Peyer's patch (tissue), 4 donors: Measurements from ENCODE around the gene TNRC6B. TPM values are rescaled to one million over a fixed set of nuclear protein-coding genes. Genes with fewer than 3 reads are reported as not detected.

Source experiments
- DNase-seq, 3 donors: peaks; one replicate each; pipeline ENCODE4 v3.0.0-alpha.2; 2017 to 2019
- H3K27ac ChIP-seq, 4 donors: fragments of 200-600 bp; sonication (generic); one replicate each; pipeline ENCODE4 v1.5.1; 2016 to 2019
- H3K27me3 ChIP-seq, 2 donors: fragments of 200-600 bp; sonication (generic); one replicate each; pipeline ENCODE4 v1.5.1; 2019
- H3K36me3 ChIP-seq, 3 donors: fragments of 200-600 bp; sonication (generic); one replicate each; pipeline ENCODE4 v1.5.1; 2016 to 2019
- H3K4me1 ChIP-seq, 4 donors: fragments of 200-600 bp; sonication (generic); one replicate each; pipeline ENCODE4 v1.5.1; 2016 to 2019
- H3K4me3 ChIP-seq, 4 donors: fragments of 200-600 bp; sonication (generic); 1 replicate in 3 of 4; 2 replicates in 1 of 4; pipeline ENCODE4 v1.5.1; 2016 to 2019; ENCODE audit warnings: mild to moderate bottlenecking in 1 of 4
- H3K9me3 ChIP-seq, 4 donors: fragments of 200-600 bp; sonication (generic); one replicate each; pipeline ENCODE4 v1.5.1; 2016 to 2019; ENCODE audit warnings: mild to moderate bottlenecking in 1 of 4
- POLR2A ChIP-seq, 2 donors: fragments of 450-650 bp; IDR thresholded peaks; one replicate each; pipeline ENCODE4 v1.5.1; 2017; ENCODE audit warnings: antibody characterized with exemption in 2 of 2, mild to moderate bottlenecking in 2 of 2, moderate library complexity in 2 of 2
- total RNA-seq, 4 donors: library from RNA; depleted of rRNA; stranded (reverse); fragments of >200 nt; gene quantifications; one replicate each; pipeline ENCODE4 v1.1.0, GENCODE V29; 2016
- TF ChIP-seq, protein P1 (sequence below), 6 experiments: fragments of 450-650 bp in 4 of 6; fragments of 200-600 bp in 2 of 6; sonication (generic) in 1 of 6; IDR thresholded peaks; one replicate each; pipeline ENCODE4 v1.5.1; 2017 to 2019; ENCODE audit warnings: antibody characterized with exemption in 6 of 6, mild to moderate bottlenecking in 3 of 6, moderate library complexity in 1 of 6

The TNRC6B gene
- total RNA-seq, 4 donors from 2014 or later, result 43.6 to 169 (median 54.0) TPM

DNA sequence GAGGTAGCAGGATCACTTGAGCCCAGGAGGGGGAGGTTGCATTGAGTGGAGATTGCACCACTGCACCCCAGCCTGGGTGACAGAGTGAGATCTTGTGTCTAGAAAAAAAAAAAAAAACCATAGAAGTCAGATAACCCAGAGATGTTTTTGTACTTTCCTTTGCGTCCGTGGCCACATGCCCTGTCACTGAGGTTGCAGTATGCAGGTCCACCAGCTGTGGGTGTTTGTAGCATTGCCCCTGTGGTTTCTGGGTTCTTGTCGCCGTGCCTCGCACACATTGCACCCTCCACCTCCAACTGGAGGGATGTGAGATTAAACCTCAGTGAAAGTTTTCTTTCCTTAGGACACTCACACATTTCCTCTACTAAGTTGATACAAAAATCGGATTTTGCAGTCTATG is 70.3 kb downstream of the TNRC6B start:
- Histone ChIP-seq H3K4me1 (peaks cover 0 to 6% (median 0%) of the 10 kb centered on the region in 4 donors), H3K9me3 (no peaks in the 10 kb centered on the region), H3K4me3 (no peak overlapping the region), H3K36me3 (peaks cover 0 to 21% (median 0%) of the 10 kb centered on the region in 3 donors), H3K27ac (no peak overlapping the region), H3K27me3 (no peaks in the 10 kb centered on the region)
- TF ChIP-seq, protein P1, sequence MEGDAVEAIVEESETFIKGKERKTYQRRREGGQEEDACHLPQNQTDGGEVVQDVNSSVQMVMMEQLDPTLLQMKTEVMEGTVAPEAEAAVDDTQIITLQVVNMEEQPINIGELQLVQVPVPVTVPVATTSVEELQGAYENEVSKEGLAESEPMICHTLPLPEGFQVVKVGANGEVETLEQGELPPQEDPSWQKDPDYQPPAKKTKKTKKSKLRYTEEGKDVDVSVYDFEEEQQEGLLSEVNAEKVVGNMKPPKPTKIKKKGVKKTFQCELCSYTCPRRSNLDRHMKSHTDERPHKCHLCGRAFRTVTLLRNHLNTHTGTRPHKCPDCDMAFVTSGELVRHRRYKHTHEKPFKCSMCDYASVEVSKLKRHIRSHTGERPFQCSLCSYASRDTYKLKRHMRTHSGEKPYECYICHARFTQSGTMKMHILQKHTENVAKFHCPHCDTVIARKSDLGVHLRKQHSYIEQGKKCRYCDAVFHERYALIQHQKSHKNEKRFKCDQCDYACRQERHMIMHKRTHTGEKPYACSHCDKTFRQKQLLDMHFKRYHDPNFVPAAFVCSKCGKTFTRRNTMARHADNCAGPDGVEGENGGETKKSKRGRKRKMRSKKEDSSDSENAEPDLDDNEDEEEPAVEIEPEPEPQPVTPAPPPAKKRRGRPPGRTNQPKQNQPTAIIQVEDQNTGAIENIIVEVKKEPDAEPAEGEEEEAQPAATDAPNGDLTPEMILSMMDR (IDR thresholded peaks at IDR 0.05), result no peak
- no peak for TF ChIP-seq POLR2A (IDR thresholded peaks at IDR 0.05)
- DNase-seq, result peak in 2 of 3 donors; percentile 50 to 81

DNA sequence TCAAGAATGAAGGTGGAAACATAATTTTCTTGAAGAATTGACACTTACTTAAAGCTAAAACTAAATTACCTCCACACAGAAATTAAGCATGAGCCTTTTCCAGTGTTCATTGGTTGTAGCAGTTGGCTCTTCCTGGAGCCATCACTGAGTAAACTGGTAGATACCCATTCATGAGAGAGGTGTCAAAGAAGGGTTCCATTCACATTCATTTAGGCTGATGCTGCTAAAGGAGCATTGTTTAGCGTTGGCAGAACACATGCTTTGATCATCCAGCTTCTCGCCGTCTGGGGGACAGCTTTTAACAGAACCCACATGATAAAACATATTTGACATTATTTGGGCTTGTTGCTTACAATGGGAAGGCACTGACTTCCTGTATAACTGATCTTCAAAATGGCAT is 71.6 kb downstream of the TNRC6B start:
- Histone ChIP-seq H3K4me3 (no peak overlapping the region), H3K36me3 (peaks cover 0 to 21% (median 0%) of the 10 kb centered on the region in 3 donors), H3K27ac (no peak overlapping the region), H3K27me3 (no peaks in the 10 kb centered on the region), H3K9me3 (no peaks in the 10 kb centered on the region), H3K4me1 (peaks cover 0 to 2% (median 0%) of the 10 kb centered on the region in 4 donors)
- DNase-seq, result no peak
- TF ChIP-seq, protein P1 (IDR thresholded peaks at IDR 0.05), result no peak
- TF ChIP-seq POLR2A (IDR thresholded peaks at IDR 0.05), result no peak

DNA sequence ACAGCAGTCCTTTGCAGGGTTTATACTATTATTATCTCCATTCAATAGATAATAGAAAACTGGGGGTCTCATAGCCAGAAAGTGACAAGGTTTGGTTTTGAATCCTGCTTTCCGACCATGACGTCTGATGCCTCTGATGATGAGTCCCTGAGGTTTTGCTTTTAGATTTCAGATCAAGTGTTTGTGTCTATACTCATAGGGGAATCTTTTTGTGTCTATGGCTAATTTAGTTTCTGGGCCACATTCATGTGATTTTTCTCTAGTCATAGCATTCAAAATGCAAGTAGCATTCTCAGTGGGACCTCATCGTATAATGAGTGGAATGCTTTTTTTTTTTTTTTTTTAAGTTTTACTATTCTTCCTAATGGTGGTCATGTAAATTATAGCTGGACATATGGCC is 72.9 kb downstream of the TNRC6B start:
- Histone ChIP-seq H3K36me3 (peaks cover 0 to 20% (median 0%) of the 10 kb centered on the region in 3 donors), H3K4me3 (no peak overlapping the region), H3K27ac (no peak overlapping the region), H3K9me3 (no peaks in the 10 kb centered on the region), H3K27me3 (no peaks in the 10 kb centered on the region), H3K4me1 (no peaks in the 10 kb centered on the region)
- TF ChIP-seq, protein P1 (IDR thresholded peaks at IDR 0.05), result no peak
- no peak for TF ChIP-seq POLR2A (IDR thresholded peaks at IDR 0.05)
- no peak for DNase-seq

DNA sequence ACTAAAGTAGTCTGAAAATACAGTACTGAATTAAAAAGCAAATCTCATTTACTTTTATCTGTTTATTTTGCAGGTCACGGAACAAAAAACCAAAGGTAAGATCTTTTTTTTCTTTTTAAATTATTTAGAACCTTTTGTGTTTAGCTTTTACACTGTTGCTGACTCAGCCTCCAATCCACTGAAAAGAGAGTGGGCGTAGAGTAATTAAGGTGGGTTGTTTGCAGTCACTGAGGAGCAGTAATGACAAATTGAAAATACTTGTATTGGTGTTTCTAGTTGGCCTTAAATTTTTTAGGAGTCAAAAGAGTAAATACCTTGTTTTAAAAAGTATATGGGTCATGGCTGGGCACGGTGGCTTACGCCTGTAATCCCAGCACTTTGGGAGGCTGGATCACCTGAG is 73.4 kb downstream of the TNRC6B start:
- Histone ChIP-seq H3K27ac (no peak overlapping the region), H3K4me1 (no peaks in the 10 kb centered on the region), H3K36me3 (peaks cover 0 to 15% (median 0%) of the 10 kb centered on the region in 3 donors), H3K27me3 (no peaks in the 10 kb centered on the region), H3K9me3 (no peaks in the 10 kb centered on the region), H3K4me3 (no peak overlapping the region)
- no peak for DNase-seq
- TF ChIP-seq, protein P1 (IDR thresholded peaks at IDR 0.05), result no peak
- no peak for TF ChIP-seq POLR2A (IDR thresholded peaks at IDR 0.05)

DNA sequence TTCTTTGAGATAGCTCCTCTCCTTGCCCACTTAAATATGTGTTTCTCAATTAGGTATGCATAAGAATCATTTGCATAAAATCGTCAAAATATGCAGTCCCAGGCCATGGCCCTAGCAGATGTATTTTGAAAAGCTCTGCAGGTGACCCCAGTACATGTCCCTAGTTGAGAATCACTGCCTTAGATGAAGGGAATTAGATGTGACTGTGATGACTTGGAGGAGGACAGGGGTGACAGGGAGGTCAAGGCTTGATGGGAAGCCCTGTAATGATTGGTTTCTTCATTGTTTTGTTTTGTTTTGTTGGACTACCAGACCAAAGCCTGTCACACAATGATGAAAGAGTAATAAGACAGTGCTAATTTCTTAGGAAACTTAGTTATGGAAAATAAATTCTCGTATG is 74.4 kb downstream of the TNRC6B start:
- peaks cover 0 to 5% (median 0%) of the 10 kb centered on the region in 4 donors for H3K4me1 ChIP-seq
- no peak overlapping the region for H3K27ac ChIP-seq
- no peak overlapping the region for H3K4me3 ChIP-seq
- H3K9me3 ChIP-seq, result no peaks in the 10 kb centered on the region
- H3K27me3 ChIP-seq, result no peaks in the 10 kb centered on the region
- TF ChIP-seq, protein P1 (IDR thresholded peaks at IDR 0.05), result no peak
- no peak for TF ChIP-seq POLR2A (IDR thresholded peaks at IDR 0.05)
- peaks cover 0 to 4% (median 0%) of the 10 kb centered on the region in 3 donors for H3K36me3 ChIP-seq
- DNase-seq, result no peak

DNA sequence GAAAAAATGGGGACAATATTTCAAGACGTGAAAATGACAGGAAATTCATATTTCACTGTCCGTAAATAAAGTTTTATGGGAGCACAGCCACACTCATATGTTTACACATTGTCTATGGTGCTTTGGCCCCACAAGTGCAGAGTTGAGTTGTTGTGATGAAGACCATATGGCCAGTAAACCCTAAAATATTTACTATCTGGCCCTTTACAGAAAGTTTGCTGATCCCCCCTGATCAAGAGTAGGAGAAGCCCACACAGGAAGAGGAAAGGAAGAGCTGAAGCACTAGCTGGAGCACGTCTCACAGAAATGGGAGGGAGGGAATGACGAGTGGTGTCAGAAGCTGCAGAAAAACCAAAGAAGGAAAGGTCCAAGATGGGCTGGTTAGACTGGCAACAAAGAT is 78.8 kb downstream of the TNRC6B start:
- H3K36me3 ChIP-seq, result peaks cover 0 to under 1% (median 0%) of the 10 kb centered on the region in 3 donors
- no peak for DNase-seq
- peak overlapping the region in 2 of 4 donors; percentile 61 to 77 for H3K27ac ChIP-seq

More for the DNA sequence above, 78.8 kb downstream of the TNRC6B start:
- no peaks in the 10 kb centered on the region for H3K9me3 ChIP-seq
- no peak for TF ChIP-seq POLR2A (IDR thresholded peaks at IDR 0.05)
- TF ChIP-seq, protein P1 (IDR thresholded peaks at IDR 0.05), result no peak
- H3K4me3 ChIP-seq, result no peak overlapping the region
- no peaks in the 10 kb centered on the region for H3K27me3 ChIP-seq
- peaks cover 0 to 30% (median 3%) of the 10 kb centered on the region in 4 donors for H3K4me1 ChIP-seq
